GM12878 (cell line): ENCODE data around the gene LDB2. TPM values are rescaled to one million over a fixed set of nuclear protein-coding genes. Genes with fewer than 3 reads are reported as not detected.

Experiments
- ATAC-seq: fragments of 200-7000 bp; cut with Tn5 transposase; 3 replicates; pipeline ENCODE4 v1.9.1; 2020; ENCODE audit warnings: mild to moderate bottlenecking, moderate library complexity
- BruUV-seq: library from RNA; stranded (reverse); fragments of 400-500 nt; replicated peaks from 2 replicates; lab custom pipeline; 2021; lab: Mats Ljungman, UMichigan
- CTCF ChIA-PET: fragments of 300-600 bp; sonication (Branson Sonifier 250); formaldehyde crosslinking; extraction: SDS; loops from one replicate; lab custom pipeline; 2021; ENCODE audit warnings: inconsistent platforms; lab: Yijun Ruan, JAX
- POLR2A ChIA-PET: fragments of 350-600 bp; formaldehyde crosslinking; extraction: SDS; loops from one replicate; lab custom pipeline; 2021; ENCODE audit warnings: inconsistent platforms; lab: Charles Lee
- RAD21 ChIA-PET: fragments of 300-600 bp; sonication (Branson Sonifier 250); formaldehyde crosslinking; loops from one replicate; lab custom pipeline; 2023; ENCODE audit warnings: antibody characterized with exemption; ENCODE audit not compliant: unreplicated experiment; lab: Charles Lee
- SMC1A ChIA-PET: fragments of 300-600 bp; sonication (Branson Sonifier 250); formaldehyde crosslinking; loops from one replicate; lab custom pipeline; 2023; ENCODE audit not compliant: unreplicated experiment, uncharacterized antibody; lab: Charles Lee
- DNase-seq: peaks from one replicate; pipeline ENCODE4 v3.0.0-alpha.2; 2011; ENCODE audit warnings: low read depth, low spot score
- FAIRE-seq: peaks from 3 replicates; lab custom pipeline; 2011; peaks lifted over from hg19 to GRCh38; lab: Jason Lieb, UNC
- H2AFZ ChIP-seq: 2 replicates; pipeline ENCODE4 v1.6.0; 2011; ENCODE audit warnings: low read depth, low read length, control low read depth; ENCODE audit not compliant: control insufficient read depth
- H3K27ac ChIP-seq: 2 replicates; pipeline ENCODE4 v1.5.1; 2011; ENCODE audit warnings: control low read depth; ENCODE audit not compliant: control insufficient read depth, insufficient read depth
- H3K27me3 ChIP-seq, 2 experiments: replicated peaks in 1 of 2; 2 replicates each; pipeline versions ENCODE4 v1.6.0 to v1.6.1; 2011; ENCODE audit warnings: low read length in 1 of 2; ENCODE audit not compliant: control insufficient read depth in 2 of 2, insufficient read depth in 2 of 2
- H3K36me3 ChIP-seq, 2 experiments: 2 replicates each; pipeline ENCODE4 v1.5.1; 2011; ENCODE audit warnings: low read length in 1 of 2; ENCODE audit not compliant: control insufficient read depth in 2 of 2, insufficient read depth in 2 of 2
- H3K4me1 ChIP-seq: 2 replicates; pipeline ENCODE4 v1.6.1; 2011; ENCODE audit warnings: mild to moderate bottlenecking, low read length, moderate library complexity, mixed read lengths; ENCODE audit not compliant: control insufficient read depth, insufficient read depth
- H3K4me2 ChIP-seq: 2 replicates; pipeline ENCODE4 v1.6.0; 2011; ENCODE audit warnings: control low read depth; ENCODE audit not compliant: control insufficient read depth, insufficient read depth
- H3K4me3 ChIP-seq: fragments of 200-600 bp; sonication (generic); 2 replicates; pipeline ENCODE4 v1.5.1; 2016
- H3K79me2 ChIP-seq: 2 replicates; pipeline ENCODE4 v1.6.0; 2011; ENCODE audit warnings: low read length; ENCODE audit not compliant: control insufficient read depth, insufficient read depth
- H3K9ac ChIP-seq: 2 replicates; pipeline ENCODE4 v1.8.0; 2011; ENCODE audit warnings: low read length, control low read depth, mixed read lengths; ENCODE audit not compliant: control insufficient read depth, insufficient read depth
- H3K9me3 ChIP-seq: replicated peaks from 3 replicates; pipeline ENCODE4 v1.5.1; 2011; ENCODE audit warnings: mild to moderate bottlenecking, low read length; ENCODE audit not compliant: control insufficient read depth, insufficient read depth
- H4K20me1 ChIP-seq: 2 replicates; pipeline ENCODE4 v1.6.0; 2011; ENCODE audit not compliant: control insufficient read depth, insufficient read depth
- GABPA ChIP-seq: IDR thresholded peaks from 2 replicates; pipeline ENCODE4 v1.6.1; 2014; ENCODE audit warnings: antibody characterized with exemption, low read depth, mild to moderate bottlenecking, inconsistent platforms
- MEF2A ChIP-seq: IDR thresholded peaks from 2 replicates; pipeline ENCODE4 v1.6.1; 2011; ENCODE audit warnings: low read depth, mild to moderate bottlenecking, low read length, moderate library complexity; ENCODE audit not compliant: insufficient read depth
- MYC ChIP-seq: IDR thresholded peaks from 2 replicates; pipeline ENCODE4 v1.6.1; 2011; ENCODE audit warnings: mild to moderate bottlenecking, low read length, moderate library complexity, inconsistent platforms; ENCODE audit not compliant: insufficient read depth, insufficient replicate concordance, insufficient read length, severe bottlenecking
- PAX5 ChIP-seq: IDR thresholded peaks from 2 replicates; pipeline ENCODE4 v1.6.1; 2011; ENCODE audit warnings: low read depth, low read length, borderline replicate concordance
- RB1 ChIP-seq: fragments of 450-650 bp; formaldehyde crosslinking; IDR thresholded peaks from 2 replicates; pipeline ENCODE4 v1.6.1; 2017; ENCODE audit warnings: mild to moderate bottlenecking, borderline replicate concordance
- TAF1 ChIP-seq: IDR thresholded peaks from 2 replicates; pipeline ENCODE4 v1.6.1; 2011; ENCODE audit warnings: mild to moderate bottlenecking, low read depth, low read length, borderline replicate concordance
- USF1 ChIP-seq: IDR thresholded peaks from 2 replicates; pipeline ENCODE4 v1.6.1; 2011; ENCODE audit warnings: borderline replicate concordance, low read depth, mild to moderate bottlenecking, moderate library complexity, mixed read lengths, low read length; ENCODE audit not compliant: insufficient read depth; ENCODE audit errors: extremely low read length
- ZNF592 ChIP-seq: fragments of 450-650 bp; IDR thresholded peaks from 2 replicates; pipeline ENCODE4 v1.6.1; 2017; ENCODE audit warnings: mild to moderate bottlenecking, moderate library complexity
- WGBS: methylation state at CpG from one replicate; pipeline ENCODE4 v1.1.6; 2016; ENCODE audit warnings: low lambda C conversion rate; ENCODE audit not compliant: insufficient replicate concordance, insufficient coverage; ENCODE audit errors: missing lambda C conversion rate; 5-methylcytosine and 5-hydroxymethylcytosine counted together
- in situ Hi-C: fragments of 300-500 bp; cut with MboI; formaldehyde crosslinking; loops from 9 replicates; pipeline ENCODE4 v1.14.3; 2018; ENCODE audit warnings: mixed read lengths
- intact Hi-C: fragments of 100-400 bp; cut with micrococcal nuclease; formaldehyde crosslinking; loops from one replicate; pipeline ENCODE4 v1.14.2; 2022; ENCODE audit not compliant: unreplicated experiment
- polyA plus RNA-seq, 11 experiments: library from polyadenylated mRNA; depleted of rRNA in 4 of 11; unstranded in 6 of 11; stranded (reverse) in 5 of 11; fragments of >200 nt; fragmentation: Nextera tagmentation in 4 of 11; fragmentation: Illumina TruSeq in 1 of 11; extraction: Ambion mirVana in 4 of 11; extraction: Trizol in 1 of 11; gene quantifications; 1 replicate in 1 of 11; 2 replicates in 10 of 11; pipeline versions ENCODE4 v1.2.1 to v1.2.3, GENCODE V29; 2011 to 2016; ENCODE audit warnings: inconsistent platforms in 2 of 11, missing spikeins in 2 of 11, low read depth in 1 of 11
- total RNA-seq, 4 experiments: library from RNA; depleted of rRNA in 3 of 4; stranded (reverse); fragments of >200 nt in 3 of 4; fragmentation: Illumina TruSeq in 1 of 4; extraction: Trizol in 1 of 4; gene quantifications; 2 replicates each; pipeline versions ENCODE4 v1.2.1 to v1.2.3, GENCODE V29; 2013 to 2021

The LDB2 gene
- total and polyA plus RNA-seq, 10 of the 15 experiments (the other 5 are each of a cell fraction or from before 2014, with no cell fraction given), result 0.15 TPM; not detected in 9

GRCh38 chr4:16545656-16546055 lies 352.8 kb downstream of the LDB2 start (continued):
- no peak for TF ChIP-seq MYC
- TF ChIP-seq, all 136 proteins: peak for 0

- ChIA-PET RAD21 (no interaction called here), CTCF (no interaction called here), SMC1A (no interaction called here), POLR2A (no interaction called here)
- H3K4me2 ChIP-seq, result no peak overlapping the region
- no peak overlapping the region for H3K9ac ChIP-seq
- H3K4me3 ChIP-seq, result no peak overlapping the region
- TF ChIP-seq RB1, result no peak
- no peak for TF ChIP-seq USF1
- no peak for TF ChIP-seq MEF2A
- no peak for TF ChIP-seq PAX5
- TF ChIP-seq GABPA, result no peak
- no peak for TF ChIP-seq TAF1
- TF ChIP-seq ZNF592, result no peak
- H3K27me3 ChIP-seq, result no peaks in the 10 kb centered on the region
- FAIRE-seq (no peak), DNase-seq (no peak), ATAC-seq (no peak)
- intact Hi-C loops, result no loop called here
- no peak overlapping the region for H2AFZ ChIP-seq
- no peaks in the 10 kb centered on the region for H3K4me1 ChIP-seq
- in situ Hi-C loops, result no loop called here
- whole genome bisulfite sequencing, result 32% methylated on average over 6 of the region's 6 CpGs
- H4K20me1 ChIP-seq, result no peaks in the 10 kb centered on the region
- no peaks in the 10 kb centered on the region for H3K79me2 ChIP-seq
- no TSS peak for BruUV-seq
- H3K36me3 ChIP-seq, result no peaks in the 10 kb centered on the region
- H3K9me3 ChIP-seq, result no peaks in the 10 kb centered on the region
- no peak overlapping the region for H3K27ac ChIP-seq
Observed at GRCh38 chr4:16544869-16545268, 353.6 kb downstream of the LDB2 start.
